Stomach (tissue), 9 donors: ENCODE results near the gene MALAT1. TPM values are rescaled to one million over a fixed set of nuclear protein-coding genes. Genes with fewer than 3 reads are reported as not detected.
"Not testable (repeated sequence)": the region's sequence is repeated elsewhere in the genome, so short reads cannot be mapped to it uniquely, and the experiment has no call there.

Experiments used
- DNase-seq, 2 donors: peaks; one replicate each; pipeline versions ENCODE4 v3.0.0 to v3.0.0-alpha.2; 2013 to 2019
- H3K27ac ChIP-seq, 5 donors: fragments of 200-600 bp in 4 of 5; sonication (generic) in 4 of 5; one replicate each; pipeline ENCODE4 v1.5.1; 2013 to 2019; ENCODE audit warnings: mild to moderate bottlenecking in 1 of 5, moderate library complexity in 1 of 5
- H3K27me3 ChIP-seq, 3 donors: fragments of 200-600 bp; sonication (generic); one replicate each; pipeline ENCODE4 v1.5.1; 2017 to 2019; ENCODE audit warnings: mixed run types in 1 of 3
- H3K36me3 ChIP-seq, 4 donors: fragments of 200-600 bp; sonication (generic); 1 replicate in 3 of 4; 2 replicates in 1 of 4; pipeline ENCODE4 v1.5.1; 2016 to 2019
- H3K4me1 ChIP-seq, 4 donors: fragments of 200-600 bp; sonication (generic); one replicate each; pipeline ENCODE4 v1.5.1; 2016 to 2019
- H3K4me3 ChIP-seq, 4 donors: fragments of 200-600 bp; sonication (generic) in 3 of 4; one replicate each; pipeline ENCODE4 v1.5.1; 2016 to 2019; ENCODE audit warnings: mild to moderate bottlenecking in 1 of 4
- H3K9me3 ChIP-seq, 4 donors: fragments of 200-600 bp; sonication (generic); one replicate each; pipeline ENCODE4 v1.5.1; 2016 to 2019
- CTCF ChIP-seq, 7 experiments: fragments of 450-650 bp in 4 of 7; fragments of 200-600 bp in 3 of 7; sonication (generic) in 3 of 7; IDR thresholded peaks; one replicate each; pipeline ENCODE4 v1.5.1; 2016 to 2019; ENCODE audit warnings: antibody characterized with exemption in 7 of 7, control low read depth in 2 of 7, mild to moderate bottlenecking in 1 of 7
- EP300 ChIP-seq: sonication (generic); formaldehyde crosslinking; IDR thresholded peaks from one replicate; pipeline ENCODE4 v1.6.1; 2017; ENCODE audit warnings: antibody characterized with exemption
- POLR2A ChIP-seq, 4 donors: fragments of 450-650 bp; IDR thresholded peaks; one replicate each; pipeline ENCODE4 v1.6.1; 2016; ENCODE audit warnings: antibody characterized with exemption in 4 of 4, control low read depth in 2 of 4, mild to moderate bottlenecking in 1 of 4, moderate library complexity in 1 of 4
- POLR2AphosphoS5 ChIP-seq, 3 donors: sonication (generic); formaldehyde crosslinking; IDR thresholded peaks; one replicate each; pipeline ENCODE4 v1.6.1; 2016; ENCODE audit warnings: antibody characterized with exemption in 3 of 3
- WGBS, 5 donors: extraction: QIAGEN DNeasy Blood & Tissue Kit in 3 of 5; methylation state at CpG; one replicate each; pipeline versions ENCODE4 v1.1.5 to v1.1.7; 2013 to 2018; 5-methylcytosine and 5-hydroxymethylcytosine counted together
- intact Hi-C: fragments of 100-400 bp; cut with DNase I; formaldehyde crosslinking; loops from one replicate; pipeline ENCODE4 v1.15.1; 2023; ENCODE audit warnings: low total_unique reads
- polyA plus RNA-seq, 3 donors: library from polyadenylated mRNA; stranded (reverse); fragments of 200-250 nt; gene quantifications; one replicate each; pipeline ENCODE4 v1.2.3, GENCODE V29; 2013
- total RNA-seq, 5 donors: library from RNA; depleted of rRNA; stranded (reverse); fragments of >200 nt; gene quantifications; one replicate each; pipeline versions ENCODE4 v1.1.0 to v1.2.3, GENCODE V29; 2014 to 2016
- donor health status: healthy with polysubstance abuse.
- donor health status: Bipolar disorder and iron deficiency.
- donor health status: healthy.

The MALAT1 gene
- total and polyA plus RNA-seq, 8 donors, result 124 to 39,496 (median 11,695) TPM

GRCh38 chr11:65454311-65454695, 44.5 kb upstream of the MALAT1 start:
- intact Hi-C loops, result no loop called here
- Histone ChIP-seq H3K27ac (peak overlapping the region in 4 of 5 donors; percentile 80 to 91 (median 84)), H3K27me3 (no peaks in the 10 kb centered on the region), H3K36me3 (no peaks in the 10 kb centered on the region), H3K4me1 (peaks cover 6 to 30% (median 14%) of the 10 kb centered on the region in 4 donors), H3K9me3 (no peaks in the 10 kb centered on the region), H3K4me3 (peak overlapping the region; percentile 40 to 52 (median 44))
- 62 to 79% (median 67%) methylated on average over 10 of the region's 10 CpGs for WGBS, 5 donors
- TF ChIP-seq POLR2A (IDR thresholded peaks at IDR 0.05) (no peak), CTCF (IDR thresholded peaks at IDR 0.05) (no peak), EP300 (no peak), POLR2AphosphoS5 (IDR thresholded peaks at IDR 0.05) (no peak)
- no peak for DNase-seq

- H3K36me3 ChIP-seq, result no peaks in the 10 kb centered on the region
- intact Hi-C loops, result no loop called here
- peaks cover 6 to 30% (median 14%) of the 10 kb centered on the region in 4 donors for H3K4me1 ChIP-seq
- TF ChIP-seq EP300 (no peak), POLR2AphosphoS5 (IDR thresholded peaks at IDR 0.05) (peak; percentile 71 to 83 (median 80))
- DNase-seq, result peak; percentile 92 to 96
- H3K4me3 ChIP-seq, result peak overlapping the region; percentile 40 to 52 (median 44)
- peak overlapping the region; percentile 80 to 91 (median 85) for H3K27ac ChIP-seq
- H3K27me3 ChIP-seq, result no peaks in the 10 kb centered on the region
- no peaks in the 10 kb centered on the region for H3K9me3 ChIP-seq
- 3 to 7% (median 6%) methylated on average over 23 to 47 of the region's 47 CpGs for WGBS, 5 donors
These were observed 44.0 kb upstream of the MALAT1 start for GRCh38 chr11:65454696-65455456.

GRCh38 chr11:65456418-65456817, 42.4 kb upstream of the MALAT1 start:
- 90 to 94% (median 92%) methylated on average over 3 of the region's 3 CpGs for WGBS, 5 donors
- no peaks in the 10 kb centered on the region for H3K36me3 ChIP-seq
- peaks cover 6 to 30% (median 14%) of the 10 kb centered on the region in 4 donors for H3K4me1 ChIP-seq
- no peaks in the 10 kb centered on the region for H3K27me3 ChIP-seq
- H3K27ac ChIP-seq, result no peak overlapping the region
- no peak overlapping the region for H3K4me3 ChIP-seq
- no peaks in the 10 kb centered on the region for H3K9me3 ChIP-seq
- intact Hi-C loops, result no loop called here
- DNase-seq, result no peak
- TF ChIP-seq POLR2AphosphoS5 (IDR thresholded peaks at IDR 0.05) (no peak), EP300 (no peak), POLR2A (IDR thresholded peaks at IDR 0.05) (no peak), CTCF (IDR thresholded peaks at IDR 0.05) (no peak)

GRCh38 chr11:65459552-65459951, 39.3 kb upstream of the MALAT1 start:
- Histone ChIP-seq H3K27ac (no peak overlapping the region), H3K36me3 (no peaks in the 10 kb centered on the region), H3K9me3 (no peaks in the 10 kb centered on the region), H3K4me3 (no peak overlapping the region), H3K27me3 (no peaks in the 10 kb centered on the region), H3K4me1 (peaks cover 6 to 11% (median 8%) of the 10 kb centered on the region in 4 donors)
- WGBS, 5 donors, result 59 to 75% (median 73%) methylated on average over 7 of the region's 7 CpGs
- TF ChIP-seq POLR2AphosphoS5 (IDR thresholded peaks at IDR 0.05), result no peak
- no peak for TF ChIP-seq CTCF (IDR thresholded peaks at IDR 0.05)
- no peak for TF ChIP-seq POLR2A (IDR thresholded peaks at IDR 0.05)
- no peak for TF ChIP-seq EP300
- DNase-seq, result no peak
- intact Hi-C loops, result no loop called here

GRCh38 chr11:65465471-65465870, 33.4 kb upstream of the MALAT1 start:
- H3K9me3 ChIP-seq, intact Hi-C loops, H3K27me3 ChIP-seq, H3K4me3 ChIP-seq, DNase-seq, H3K27ac ChIP-seq, H3K36me3 ChIP-seq: not testable (repeated sequence)
- 94 to 96% (median 94%) methylated on average over 18 of the region's 18 CpGs for WGBS, 5 donors
- H3K4me1 ChIP-seq, result peaks cover 0 to 18% (median 7%) of the 10 kb centered on the region in 4 donors

- DNase-seq, H3K36me3 ChIP-seq, H3K9me3 ChIP-seq, H3K27ac ChIP-seq, intact Hi-C loops, H3K27me3 ChIP-seq, H3K4me3 ChIP-seq: not testable (repeated sequence)
- peaks cover 11 to 36% (median 22%) of the 10 kb centered on the region in 4 donors for H3K4me1 ChIP-seq
- 83 to 94% (median 88%) methylated on average over 6 of the region's 6 CpGs for WGBS, 5 donors
These were observed 31.5 kb upstream of the MALAT1 start for GRCh38 chr11:65467306-65467705.
